GM19043 (cell line): ENCODE data around the gene ANKRD23.
"Not testable (repeated sequence)": the region's sequence is repeated elsewhere in the genome, so short reads cannot be mapped to it uniquely, and the experiment has no call there.

ENCODE experiments used
- ATAC-seq: cut with Tn5 transposase; IDR thresholded peaks from one replicate; pipeline ENCODE4 v1.9.1; 2021; ENCODE audit warnings: low read depth; ENCODE audit not compliant: unreplicated experiment

The ANKRD23 gene

DNA sequence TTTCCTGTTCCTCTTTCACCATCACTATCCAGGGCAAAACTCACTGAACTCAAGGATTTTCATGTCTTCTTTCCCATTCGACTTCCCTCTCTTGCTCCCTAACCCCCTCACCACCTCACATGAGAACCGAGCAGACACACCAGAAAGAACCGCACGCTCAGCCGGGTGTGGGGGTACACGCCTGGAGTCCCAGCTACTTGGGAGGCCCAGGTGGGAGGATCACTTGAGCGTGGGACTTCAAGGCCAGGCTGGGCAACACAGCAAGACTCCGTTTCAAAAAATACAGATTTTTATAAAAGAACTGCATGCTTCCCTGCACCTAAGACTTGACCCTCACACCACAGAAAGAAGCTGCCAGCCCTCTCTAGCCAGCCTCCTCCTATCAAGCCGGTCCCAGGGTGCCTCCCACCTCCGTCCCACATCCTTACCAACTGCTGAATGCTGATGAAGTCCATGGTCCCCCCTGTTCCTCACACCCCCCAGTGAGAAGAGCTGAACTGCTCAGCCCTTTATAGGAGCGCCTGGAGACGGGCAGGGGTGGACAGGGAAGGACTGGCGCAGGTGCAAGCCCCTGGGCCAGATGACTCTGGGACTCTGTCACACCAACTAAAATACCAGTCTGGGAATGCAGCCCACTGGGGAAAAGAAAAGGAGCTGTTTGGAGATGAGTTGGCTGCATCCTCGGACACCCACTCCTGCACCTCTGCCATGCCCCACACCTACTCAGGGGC, at the start of gene ANKRD23:
Gene ANKRD23 (minus strand): TSS at position 484 of the 731 bp plus-strand sequence. CDS start 29 bp downstream, at position 455.
- ATAC-seq, result no peak

DNA sequence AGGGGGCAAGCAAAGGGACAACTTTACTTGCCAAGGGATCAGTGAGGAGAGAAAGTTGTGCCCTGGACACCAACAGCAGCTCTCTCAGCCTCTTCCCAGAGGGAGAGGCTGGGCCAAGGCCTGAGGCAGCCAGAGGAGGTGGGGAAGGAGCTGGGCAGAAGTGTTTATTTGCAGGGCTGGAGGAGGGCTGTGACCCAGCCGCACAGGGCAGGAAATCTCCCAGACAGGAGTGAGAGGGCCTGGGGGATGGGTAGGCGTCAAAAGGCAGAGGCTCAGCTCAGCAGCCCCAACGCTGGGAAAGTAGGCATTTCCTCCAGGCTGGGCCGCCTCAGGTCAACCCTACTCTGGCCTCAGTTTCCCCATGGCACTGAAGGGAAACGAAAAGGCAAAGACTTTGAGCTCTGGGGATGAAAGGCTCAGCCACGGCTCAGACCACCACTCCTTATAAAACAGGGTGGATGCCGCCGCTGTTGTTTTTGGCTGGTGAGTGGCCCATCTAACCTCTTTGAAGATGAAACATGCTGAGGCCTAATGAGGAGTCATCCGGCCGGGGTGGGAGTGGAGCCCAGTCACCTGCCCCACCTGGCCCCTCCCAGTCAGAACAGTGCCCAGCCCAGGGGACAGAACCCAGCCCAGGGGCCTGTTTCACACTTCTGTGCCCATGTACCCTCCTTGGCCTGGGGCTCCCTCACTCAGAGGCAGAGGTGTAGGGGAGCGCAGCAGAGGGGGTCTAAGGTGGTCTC, 47.9 kb upstream of the ANKRD23 start:
- no peak for ATAC-seq

DNA sequence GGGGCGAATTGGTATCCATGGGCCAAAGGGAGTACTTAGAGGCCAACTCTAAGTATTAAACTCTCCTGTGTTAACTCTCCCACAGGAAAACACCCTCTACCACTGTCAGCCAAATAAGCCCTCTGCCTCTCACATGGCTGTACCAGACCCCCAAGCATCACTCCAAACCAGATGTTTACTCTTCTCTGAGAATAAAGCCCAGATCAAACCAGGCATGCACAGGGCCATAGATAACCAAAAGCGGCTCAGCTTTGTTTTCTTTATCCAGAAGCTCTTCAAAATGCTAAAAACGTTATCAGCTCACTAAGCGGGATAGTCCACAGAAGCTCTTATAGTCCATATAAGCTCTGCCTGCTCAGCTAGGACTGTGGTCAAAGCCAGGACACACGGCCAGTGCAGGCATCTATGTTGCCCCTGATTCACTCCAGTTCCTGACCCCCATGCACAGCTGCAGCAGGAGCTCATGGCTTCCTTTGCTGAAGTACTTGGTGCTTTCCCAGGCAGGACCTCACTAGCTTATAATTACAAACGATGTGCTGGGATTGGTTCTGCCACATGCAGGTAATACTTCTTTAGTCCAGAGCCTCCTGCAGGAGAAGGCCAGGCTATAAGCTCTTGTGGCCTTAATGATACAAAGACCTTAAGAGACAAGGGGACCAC, 47.0 kb upstream of the ANKRD23 start:
- no peak for ATAC-seq

DNA sequence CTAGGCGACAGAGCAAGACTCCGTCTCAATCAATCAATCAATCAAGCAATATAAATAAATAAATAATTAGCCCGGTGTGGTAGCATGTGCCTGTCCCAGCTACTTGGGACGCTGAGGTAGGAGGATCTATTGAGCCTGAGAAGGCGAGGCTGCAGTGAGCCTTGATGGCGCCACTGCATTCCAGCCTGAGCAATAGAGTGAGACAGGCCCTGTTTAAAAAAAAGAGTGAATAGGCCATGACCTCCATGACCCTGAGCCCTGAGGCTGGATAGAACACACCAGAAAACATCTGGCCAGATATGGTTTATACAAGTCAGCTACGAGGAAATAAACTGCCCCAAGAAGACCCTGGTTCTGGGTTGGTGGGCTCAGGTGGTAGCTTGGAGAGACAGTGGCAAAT, 46.4 kb upstream of the ANKRD23 start:
- ATAC-seq, result no peak

DNA sequence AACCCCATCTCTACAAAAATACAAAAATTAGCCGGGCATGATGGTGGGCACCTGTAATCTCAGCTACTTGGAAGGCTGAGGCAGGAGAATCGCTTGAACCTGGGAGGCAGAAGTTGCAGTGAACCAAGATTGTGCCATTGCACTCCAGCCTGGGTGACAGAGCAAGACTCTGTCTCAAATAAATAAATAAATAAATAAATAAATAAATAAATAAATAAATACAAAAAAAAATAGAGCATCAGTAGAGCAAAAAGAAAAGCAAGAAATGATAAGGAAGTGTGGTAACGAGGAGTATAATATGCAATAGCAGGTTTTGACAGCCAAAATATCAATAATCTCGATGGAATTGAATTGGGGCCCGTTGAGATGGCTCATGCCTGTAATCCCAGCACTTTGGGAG, 45.7 kb upstream of the ANKRD23 start:
- not testable (repeated sequence) for ATAC-seq

DNA sequence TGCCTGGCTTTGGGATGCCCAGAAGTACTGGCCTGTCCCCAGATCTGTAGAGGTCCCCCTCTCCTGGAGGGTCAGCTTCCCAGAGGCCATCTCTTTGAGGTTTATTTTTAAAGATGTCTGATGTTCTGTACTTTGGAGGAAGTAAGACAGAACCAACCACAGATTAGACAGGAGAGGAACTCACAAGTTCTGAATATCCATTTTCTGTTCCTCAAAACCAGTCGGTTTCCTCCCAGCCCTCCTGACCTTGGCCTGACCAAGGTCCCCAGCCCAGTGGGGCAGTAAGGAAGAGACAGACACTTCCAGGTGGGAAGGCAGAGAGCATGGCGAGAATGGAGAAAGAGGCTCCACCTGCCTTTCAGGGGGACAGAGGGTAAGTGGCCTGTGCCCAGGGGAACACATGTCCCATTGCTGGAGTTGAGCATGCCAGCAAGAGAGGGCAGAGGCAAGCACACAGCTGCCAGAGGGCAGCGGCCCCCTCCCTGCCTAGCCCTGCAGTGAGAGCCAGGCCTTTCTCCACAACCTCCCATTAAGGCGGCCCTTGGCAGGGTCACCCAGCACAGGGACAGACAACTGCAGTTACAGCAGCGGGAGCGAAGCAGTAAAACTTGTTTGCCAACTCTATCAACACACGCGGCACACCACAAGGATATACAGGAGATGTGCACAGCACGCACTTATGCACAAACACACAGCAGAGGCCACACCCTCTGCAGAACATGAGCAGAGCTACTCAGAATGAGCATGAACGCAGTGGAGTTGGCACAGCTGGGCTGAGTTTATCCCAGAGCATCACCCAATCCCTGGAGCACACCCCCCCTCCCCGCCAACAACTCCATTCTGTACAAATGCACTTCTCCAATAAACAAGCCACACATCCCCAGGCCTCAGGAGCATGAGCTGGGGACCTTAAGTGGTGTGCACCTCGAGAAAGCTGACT, 44.5 kb upstream of the ANKRD23 start:
- no peak for ATAC-seq

DNA sequence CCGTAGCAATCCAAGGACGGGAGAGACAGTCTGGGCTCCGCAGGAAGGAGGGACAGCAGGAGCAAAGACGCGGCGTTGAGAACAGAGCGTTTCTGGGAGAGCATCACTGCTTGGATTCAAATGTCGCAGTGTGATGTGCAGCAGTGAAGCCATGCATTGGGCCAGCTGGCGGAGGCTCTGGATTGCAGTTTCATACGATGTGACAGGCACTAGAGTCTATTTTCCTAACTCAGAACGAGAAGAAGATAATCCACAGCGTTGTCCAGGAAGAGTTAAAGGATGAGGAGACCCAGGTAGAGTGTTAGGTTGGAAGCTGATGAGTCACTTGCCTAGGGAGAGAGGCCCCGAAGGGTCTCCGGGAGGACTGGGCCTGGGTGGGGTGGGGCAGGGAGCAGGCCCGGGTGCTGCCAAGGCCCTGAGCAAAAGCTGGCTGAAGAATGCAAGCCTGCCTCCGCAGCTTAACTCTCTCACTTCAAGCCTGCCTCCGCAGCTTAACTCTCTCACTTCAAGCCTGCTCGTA, 43.7 kb upstream of the ANKRD23 start:
- ATAC-seq, result no peak

DNA sequence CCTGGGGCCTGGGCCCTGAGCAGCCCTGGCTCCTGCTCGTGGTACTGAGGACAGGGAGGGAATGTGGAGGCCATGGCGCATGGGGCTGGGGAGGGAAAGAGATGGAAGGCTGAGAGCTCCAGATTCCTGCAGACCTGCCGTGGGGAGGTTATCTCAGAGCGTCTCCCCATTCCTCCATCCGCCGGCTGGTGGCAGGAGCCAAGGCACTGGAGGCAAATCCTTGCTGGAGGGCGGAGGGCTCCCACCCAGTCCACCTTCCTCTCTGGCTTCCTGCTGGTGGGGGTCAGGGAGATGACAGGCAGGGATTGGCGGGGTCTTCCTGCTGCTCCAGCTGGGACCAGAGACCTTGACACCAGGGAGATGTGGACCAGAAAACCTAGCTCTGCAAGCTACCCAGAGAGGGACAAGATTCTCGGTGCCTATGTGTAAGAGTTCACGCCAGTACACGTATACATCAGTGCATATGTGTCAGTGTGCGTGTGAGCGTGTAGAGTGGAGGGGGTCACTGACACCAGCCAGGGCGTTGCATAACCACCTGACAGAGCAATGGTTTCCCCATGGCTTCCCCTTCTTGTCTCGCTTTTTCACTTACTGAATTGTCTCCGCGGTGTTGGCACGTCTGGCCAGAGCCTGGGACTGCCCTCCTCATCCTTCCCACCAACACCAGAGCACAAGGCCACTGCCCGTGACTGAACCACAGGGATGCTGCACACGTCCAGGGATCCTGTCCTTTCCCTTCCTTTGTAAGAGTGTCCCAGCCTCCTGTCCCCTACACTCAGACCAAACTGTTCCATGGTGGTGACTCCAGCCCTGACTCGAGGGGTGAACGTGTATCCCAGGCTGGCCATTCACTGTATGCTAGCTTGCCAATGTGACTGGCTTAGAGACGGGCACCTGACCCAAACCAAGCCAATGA, 41.9 kb upstream of the ANKRD23 start:
- ATAC-seq, result no peak

DNA sequence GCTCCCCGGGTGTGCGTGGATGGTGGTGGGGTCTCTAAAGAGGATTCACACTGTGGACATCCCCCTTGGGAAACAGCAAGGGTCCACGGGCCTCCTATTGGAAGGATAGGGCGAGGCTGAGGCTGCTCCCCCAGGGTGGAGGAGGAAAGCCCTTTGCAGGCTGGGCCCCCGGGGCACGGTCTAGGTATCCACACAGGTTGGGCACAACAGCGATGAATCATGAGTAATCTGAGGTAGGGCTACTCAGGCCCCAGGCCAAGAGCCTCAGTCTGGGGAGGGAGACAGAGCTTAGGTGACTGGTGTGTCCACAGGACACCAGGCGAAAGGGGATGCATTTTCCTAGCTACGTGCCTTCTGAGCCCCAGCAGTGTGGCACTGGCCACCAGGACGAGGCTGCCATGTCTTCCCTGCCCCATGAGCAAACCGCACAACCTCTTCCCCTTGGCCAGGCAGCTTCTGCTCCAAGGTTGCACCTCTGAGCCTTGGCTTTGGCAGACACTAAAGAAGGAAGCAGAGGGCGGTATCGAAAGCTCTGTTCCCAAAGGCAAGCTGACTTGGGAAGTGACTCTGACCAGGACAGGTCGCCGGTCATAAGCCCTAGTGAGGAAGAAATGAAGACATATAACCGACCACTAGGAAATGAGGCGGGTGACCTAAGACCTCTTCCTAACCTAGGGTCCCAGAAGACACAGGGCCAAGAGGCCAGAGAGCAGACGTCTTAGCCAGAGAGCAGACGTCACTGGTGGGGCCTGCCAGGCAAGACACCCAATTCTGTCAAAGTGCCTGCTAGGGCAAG, 40.7 kb upstream of the ANKRD23 start:
- ATAC-seq, result no peak

DNA sequence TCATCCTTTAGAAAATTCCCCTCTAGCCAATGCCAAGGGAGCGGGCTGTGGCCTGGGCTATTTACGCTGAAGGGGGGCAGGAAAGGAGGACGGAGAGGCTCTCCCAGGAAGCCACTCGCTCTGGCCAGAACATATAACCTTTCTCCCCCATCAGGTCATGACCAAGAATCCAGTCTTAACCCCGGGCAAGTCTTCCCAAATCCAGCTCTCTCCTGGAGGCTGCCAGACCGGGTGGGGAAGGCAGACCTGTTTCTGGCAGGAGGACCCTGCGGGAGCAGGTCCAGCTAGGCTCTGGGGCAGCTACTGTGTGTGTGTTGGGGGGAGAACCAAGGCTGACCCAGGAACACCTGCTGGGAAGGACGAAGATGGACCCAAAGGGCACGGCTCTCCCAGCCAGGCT, 39.5 kb upstream of the ANKRD23 start:
- no peak for ATAC-seq

DNA sequence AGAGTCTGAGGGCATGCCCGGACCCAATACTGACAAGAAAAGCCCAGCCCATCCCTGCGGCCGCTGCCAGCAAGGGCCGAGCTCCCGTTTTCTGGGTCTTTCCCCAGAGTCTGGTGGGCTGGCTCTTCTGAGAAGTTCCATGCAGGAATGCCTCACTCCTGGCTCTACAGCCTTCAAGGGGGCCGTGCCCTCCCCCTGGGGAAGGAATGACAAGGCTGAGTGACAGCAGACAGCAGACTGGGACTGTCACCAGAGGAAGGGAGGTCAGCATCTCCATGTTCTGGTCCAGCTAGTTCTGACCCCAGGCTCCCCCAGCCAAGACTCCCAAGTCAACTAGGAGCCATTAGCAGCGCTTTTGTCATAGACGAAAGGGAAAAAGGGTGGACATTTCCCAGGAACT, 39.1 kb upstream of the ANKRD23 start:
- ATAC-seq, result no peak

DNA sequence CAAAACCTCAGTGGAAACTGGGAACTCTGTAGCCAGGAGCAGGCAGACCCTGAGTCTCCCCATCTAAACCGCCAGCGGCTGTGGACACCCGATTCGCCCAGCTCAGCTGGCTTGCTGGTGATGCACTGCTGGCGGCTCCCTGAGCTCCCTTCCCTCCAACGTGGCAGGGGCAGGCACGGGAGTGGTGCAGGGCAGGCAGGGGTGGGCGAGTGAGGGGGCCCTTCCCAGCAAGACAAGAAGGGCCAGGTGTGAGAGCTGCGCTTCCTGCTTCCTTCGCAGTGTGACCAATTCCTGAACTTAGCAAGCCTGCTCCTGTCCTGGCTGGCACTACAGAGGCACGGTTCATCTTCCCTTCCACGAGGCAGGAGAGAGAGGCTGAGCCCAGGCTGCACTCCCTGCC, 38.4 kb upstream of the ANKRD23 start:
- ATAC-seq, result no peak

DNA sequence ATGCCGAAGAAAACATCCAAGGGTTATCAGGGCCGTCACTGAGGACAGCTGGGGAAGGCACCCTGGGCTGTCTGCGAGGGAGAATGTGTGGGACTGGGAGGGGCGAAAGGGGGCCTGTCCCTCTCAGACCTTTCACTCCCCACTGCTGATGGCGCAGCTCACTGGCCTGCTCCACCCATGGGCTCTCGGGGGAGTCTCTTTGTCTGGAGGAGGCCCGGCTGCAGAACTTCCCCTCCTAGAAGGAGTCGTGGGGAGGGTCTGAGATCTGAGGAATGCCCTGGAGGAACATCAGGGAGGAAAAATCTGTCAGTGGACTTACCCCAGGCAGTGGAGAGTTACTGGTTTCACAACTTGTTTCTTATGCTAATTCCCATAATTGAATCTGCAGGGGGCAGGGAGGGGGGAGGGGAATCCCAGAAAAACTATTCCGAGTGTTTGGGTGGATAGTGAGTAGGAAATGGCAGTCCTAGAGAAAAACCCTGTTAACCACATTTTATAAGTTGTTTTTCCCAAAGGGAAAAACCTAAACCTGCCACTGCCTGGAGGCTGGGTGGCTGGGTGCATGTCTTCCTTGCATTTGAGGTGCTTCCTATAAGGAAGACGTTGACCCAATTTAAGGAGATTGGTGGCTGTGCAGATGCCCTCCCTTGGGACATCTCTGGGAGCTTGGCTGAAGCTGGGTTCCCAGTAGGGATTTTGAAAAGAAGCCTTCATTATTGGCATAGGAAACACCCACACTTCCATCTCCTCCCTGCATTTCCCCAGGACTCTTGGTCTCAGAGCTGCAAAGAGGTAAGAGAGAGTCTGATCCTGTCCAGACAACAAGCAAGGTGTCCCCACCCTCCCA, 37.8 kb upstream of the ANKRD23 start:
- no peak for ATAC-seq

DNA sequence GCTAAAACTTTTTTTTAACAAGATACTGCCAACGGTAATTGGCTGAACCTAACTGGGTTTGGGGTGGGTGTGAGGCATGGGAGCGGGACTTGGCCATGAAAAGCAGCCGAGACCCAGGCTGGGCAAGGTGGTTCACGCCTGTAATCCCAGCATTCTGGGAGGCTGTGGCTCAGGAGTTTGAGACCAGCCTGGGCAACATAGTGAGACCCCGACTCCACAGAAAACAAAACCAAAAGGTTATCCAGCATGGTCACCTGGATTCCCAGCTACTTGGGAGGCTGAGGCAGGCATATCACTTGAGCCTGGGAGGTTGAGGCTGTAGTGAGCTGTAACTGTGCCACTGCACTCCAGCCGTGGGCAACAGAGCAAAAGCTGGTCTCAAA, 37.1 kb upstream of the ANKRD23 start:
- ATAC-seq, result no peak

DNA sequence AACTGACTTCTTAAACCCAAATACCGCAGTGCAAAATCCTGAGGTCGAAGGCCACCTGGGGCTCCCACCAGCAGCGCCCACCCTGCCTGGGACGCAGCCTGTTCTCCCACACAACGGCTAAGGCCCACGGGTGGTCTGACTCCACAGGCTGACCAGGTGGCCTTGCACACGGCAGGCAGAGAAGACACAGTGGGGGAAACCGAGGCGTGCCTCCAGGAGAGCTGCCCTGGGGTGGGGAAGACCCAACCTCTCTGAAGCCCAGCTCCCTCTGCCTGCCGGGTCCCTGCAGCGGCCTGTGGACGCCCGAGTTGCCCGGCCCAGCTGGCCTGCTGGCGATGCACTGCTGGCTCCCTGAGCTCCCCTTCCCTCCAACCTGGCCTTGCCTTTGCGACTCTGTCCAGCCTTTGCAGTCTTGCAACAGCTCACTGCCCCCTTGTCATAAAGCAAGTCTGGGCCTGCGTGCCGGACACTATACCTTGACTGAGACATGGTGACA, 35.8 kb upstream of the ANKRD23 start:
- no peak for ATAC-seq

DNA sequence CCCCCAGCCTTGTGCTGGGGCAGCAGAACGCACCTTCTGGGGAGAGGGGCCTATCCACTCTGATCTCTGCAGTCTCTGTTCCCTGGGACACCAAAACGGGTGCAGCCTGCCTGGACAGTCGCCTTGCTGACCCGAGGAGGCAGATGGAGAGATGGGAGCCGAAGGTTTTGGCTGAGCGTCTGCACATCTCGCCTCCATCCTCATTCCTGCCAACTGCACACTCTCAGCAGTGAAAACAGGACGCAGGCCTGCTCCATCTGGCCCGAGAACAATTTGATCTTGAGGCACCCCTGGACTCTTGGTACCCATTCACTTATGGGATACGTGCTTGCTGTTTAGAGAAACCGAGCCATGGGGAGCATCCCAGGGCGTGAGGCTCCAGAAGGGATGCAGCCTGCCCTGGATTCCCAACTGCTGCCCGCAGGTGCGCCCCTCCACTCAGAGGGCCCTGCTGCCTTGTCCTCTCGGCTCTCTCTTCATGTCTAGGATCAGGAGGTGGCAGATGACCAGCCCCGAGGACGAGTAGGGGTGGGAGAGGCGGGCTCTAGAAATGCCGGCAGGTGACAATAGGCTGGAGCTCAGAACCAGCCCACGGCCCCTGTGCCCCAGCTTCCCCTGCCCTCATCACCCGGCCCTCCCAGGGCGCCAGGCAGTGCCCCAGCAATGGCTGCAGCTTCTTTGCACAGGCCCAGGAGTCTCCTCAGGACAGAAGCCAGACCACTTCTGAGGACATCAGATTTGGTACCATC, 35.1 kb upstream of the ANKRD23 start:
- no peak for ATAC-seq

DNA sequence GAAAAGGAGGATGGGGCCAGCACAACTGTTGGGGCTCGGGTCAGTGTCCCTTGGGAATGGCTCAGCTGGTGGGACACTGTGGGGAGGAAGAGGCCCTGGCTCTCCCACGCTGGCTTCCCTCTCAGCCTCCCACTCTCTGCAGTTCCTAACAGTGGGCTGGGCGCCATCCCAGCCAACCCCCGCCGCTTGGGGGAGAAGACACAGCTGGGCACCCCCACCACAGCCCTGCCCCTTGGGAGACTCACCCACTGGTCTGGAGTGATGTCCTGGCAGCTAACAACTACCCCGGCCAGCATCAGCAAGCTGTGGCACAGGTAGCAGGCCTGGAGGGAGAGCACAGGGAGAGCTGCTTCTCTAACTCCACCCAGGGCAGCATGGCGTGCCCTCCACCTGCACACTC, 34.4 kb upstream of the ANKRD23 start:
- ATAC-seq, result no peak
